Effector CD4-positive, alpha-beta T cell (primary cell): ENCODE measurements around the gene CSNK2A2.

Experiments
- DNase-seq: peaks from one replicate; pipeline ENCODE4 v3.0.0-alpha.2; 2020

The CSNK2A2 gene

DNA sequence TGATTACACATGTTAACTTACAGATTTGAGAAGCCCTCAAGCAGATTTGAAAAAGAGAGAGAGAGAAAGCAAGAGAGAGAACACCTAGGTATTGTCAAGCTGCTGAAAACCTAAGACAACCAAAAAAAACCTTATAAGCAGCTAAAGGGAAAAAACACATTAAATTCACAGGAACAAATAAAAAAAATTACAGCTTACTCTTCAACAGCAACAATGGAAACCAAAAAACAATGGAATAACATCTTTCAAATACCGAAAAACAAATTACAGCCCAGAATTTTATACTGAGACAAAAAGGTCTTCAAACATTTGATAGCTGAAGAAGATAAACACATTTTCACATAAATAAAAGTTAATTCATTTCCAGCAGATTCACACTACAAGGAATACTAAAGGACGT lies 60.3 kb downstream of the CSNK2A2 start:
- no peak for DNase-seq

DNA sequence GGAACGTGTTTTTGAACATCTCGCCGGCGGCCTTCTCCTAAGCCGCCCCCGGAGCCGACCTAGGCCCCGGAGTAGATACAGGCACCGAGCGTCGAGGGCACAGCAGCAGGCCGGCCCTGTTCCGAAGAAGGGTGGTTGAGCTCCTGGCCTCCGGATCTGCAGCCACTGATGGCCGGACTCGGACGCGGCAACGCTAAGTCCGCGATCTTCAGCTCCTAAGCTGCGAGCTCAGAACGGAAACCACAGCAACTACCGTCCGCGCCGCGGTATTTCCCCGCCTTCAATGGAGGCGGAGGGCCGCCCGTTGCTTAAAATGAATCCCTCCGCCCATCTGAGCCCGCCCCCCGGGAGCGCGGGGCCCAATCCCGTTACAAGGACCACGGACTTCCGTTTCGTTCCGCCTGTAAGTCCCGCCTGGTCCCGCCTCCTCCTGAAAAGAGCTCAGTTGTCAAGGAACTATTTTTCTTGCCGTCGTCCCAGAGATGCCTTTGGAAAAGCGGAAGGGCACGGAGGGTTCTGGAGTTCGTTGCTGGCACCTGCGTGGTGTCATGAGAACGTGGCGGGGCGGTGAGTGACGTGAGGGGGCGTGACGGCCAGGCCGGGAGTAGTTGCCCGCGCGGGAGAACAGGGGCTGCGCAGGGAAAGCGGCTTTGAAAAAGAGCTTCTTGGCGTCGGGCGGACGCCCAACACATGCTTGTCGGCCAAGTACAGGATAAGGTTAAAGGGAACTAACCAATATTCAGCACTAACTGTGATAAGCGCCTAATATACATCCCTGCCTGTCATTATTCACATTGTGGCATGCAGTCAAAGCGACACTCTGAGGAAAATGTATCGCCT lies 68.6 kb downstream of the CSNK2A2 start, which contains the start of gene CFAP20:
CFAP20 (minus strand) TSS at position 285 of the 840 bp plus-strand sequence; CDS start at position 19, 266 bp downstream.
- DNase-seq, result peak; percentile 93

- DNase-seq, result peak; percentile 18
Observed at GRCh38 chr16:58128711-58129096, 69.2 kb downstream of the CSNK2A2 start.

- DNase-seq, result no peak
Observed at GRCh38 chr16:58128181-58128631, 69.7 kb downstream of the CSNK2A2 start.

- no peak for DNase-seq
Observed at GRCh38 chr16:58127634-58128033, 70.3 kb downstream of the CSNK2A2 start.

GRCh38 chr16:58127033-58127556 lies 70.8 kb downstream of the CSNK2A2 start:
- DNase-seq, result peak; percentile 42

- no peak for DNase-seq
Observed at GRCh38 chr16:58126451-58126961, 71.4 kb downstream of the CSNK2A2 start.

DNA sequence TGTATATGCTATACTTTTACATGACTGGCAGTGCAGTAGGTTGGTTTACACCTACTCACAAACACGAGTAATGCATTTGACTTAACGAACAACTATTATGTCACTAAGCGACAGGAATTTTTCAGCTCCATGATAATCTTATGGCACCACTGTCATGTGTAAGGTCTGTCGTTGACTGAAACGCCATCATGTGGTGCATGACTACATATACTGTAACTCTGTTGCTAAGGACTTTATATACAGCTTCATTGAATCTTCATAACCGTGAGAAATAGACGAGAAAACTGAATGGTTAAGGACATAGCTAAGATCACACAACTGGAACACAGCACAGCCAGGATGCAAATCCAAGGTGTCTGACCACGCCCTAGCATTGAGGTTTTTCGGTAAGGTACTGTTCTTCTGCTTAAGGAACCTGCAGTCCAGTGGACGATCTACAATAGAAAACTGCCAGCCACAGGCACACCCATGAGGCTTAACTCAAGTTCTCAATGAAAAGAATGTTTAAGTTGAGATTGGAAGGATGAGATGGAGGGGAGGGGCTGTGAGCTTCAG lies 72.0 kb downstream of the CSNK2A2 start:
- no peak for DNase-seq

DNA sequence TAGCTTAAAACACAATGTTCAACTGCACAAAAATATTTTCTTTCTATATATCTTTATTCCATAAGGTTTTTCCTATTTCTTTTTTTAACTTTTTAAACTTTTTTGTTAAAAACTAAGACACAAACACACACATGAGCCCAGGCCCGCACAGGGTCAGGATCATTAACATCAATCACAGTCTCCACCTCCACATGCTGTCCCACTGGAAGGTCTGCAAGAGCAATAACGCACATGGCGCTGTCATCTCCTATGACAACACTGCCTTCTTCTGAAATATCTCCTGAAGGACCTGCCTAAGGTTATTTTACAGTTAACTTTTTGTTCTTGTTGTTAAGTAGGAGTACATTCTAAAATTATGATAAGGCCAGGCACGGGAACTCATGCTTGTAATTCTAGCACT lies 72.9 kb downstream of the CSNK2A2 start:
- no peak for DNase-seq

GRCh38 chr16:58124601-58124915 lies 73.3 kb downstream of the CSNK2A2 start:
- no peak for DNase-seq

DNA sequence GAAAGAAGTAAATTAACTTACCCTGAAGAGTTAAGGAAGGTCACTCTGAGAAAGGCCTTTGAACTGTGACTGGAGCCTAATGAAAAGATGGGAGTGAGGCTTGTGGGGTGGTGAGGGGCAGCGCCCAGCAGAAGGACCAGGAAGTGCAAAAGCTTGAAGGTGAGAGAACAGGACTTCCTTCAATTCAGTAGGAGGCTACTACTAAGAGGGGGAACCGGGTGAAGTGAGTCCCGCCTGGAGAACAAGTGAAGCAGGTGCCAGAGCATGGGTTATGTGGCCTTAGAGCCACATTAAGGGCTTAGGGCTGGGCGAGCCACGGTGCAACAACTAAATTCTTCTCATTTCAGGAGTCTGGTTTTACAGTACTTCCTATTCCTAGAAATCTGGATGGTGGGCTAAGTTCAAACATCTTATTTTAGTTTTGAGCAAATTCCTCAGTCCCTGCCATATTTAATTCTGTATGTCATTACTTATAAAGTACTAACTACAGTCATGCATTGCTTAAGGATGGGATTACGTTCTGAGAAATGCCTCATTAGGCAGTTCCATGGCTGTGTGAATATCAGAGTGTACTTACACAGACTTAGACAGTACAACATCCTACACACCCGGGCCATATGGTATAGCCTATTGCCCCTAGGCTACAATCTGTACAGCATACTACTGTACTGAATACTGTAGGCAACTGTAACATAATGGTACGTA lies 73.9 kb downstream of the CSNK2A2 start:
- DNase-seq, result no peak

DNA sequence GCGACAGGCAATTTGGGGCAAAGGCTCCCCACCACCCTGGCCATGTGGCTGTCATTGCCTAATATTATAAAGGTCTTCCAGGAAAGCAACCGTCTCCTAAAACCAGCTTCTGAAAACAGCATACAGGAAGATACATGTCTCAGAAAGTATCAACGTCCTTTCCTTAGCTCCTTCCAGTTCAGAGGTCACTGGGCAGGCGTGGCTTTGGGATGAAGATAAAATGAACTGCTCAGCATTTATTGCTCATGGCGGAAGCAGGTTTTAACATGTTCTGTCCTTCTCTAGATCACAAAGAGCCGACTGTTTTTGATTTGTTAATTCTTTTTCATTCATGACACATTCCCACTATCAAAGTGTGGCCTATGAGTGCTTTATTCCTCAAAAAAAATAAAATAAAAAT lies 76.8 kb downstream of the CSNK2A2 start:
- no peak for DNase-seq

GRCh38 chr16:58120234-58120633 lies 77.7 kb downstream of the CSNK2A2 start:
- DNase-seq, result no peak

DNA sequence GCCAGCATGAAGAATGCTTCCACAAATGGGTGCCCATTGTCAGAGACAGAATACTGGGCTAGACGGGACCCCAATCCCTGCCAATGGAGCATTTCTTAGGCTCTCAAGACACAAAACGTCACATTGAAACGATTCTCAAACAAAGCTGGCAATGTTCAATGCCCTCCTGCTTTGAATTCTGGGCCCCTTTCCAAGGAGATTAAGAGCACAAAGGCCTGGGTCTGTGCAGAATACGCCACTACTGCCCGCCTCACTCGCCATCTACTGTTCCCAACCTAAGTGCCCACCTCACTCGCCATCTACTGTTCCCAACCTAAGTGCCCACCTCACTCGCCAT lies 78.4 kb downstream of the CSNK2A2 start:
- no peak for DNase-seq

DNA sequence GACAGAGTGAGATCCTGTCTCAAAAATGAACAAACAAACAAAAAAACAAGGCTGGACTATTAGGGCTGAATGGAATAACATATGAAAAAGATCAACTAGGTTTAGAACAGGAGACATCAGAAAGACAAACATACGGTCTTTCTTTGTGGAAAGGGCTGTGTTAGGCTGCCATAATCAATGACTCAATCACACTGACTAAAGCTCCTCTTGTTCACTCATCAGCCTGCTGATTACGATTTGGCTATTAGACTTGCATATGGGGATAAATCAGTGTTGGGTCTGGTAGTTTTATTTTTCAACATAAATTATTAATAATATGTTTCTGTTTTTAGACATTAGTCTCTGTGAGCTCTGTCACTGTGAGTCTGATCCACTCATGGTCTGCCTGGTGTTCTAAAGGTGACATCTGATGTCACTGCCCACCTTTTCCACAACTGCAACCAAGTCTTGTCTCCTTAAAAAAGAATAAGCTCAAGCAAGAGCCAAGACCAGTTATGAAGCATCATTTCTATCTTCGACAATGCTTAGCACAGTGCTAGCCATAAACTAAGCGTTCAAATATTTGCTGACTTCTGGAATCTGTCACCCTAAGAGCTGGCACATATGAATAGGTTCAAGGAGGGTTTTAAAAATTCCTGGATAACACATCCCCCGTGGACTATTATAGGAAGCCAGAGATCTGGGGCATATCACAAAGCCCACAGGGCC lies 79.0 kb downstream of the CSNK2A2 start:
- no peak for DNase-seq

- DNase-seq, result no peak
Observed at GRCh38 chr16:58116529-58116928, 81.4 kb downstream of the CSNK2A2 start.

GRCh38 chr16:58116081-58116480 lies 81.8 kb downstream of the CSNK2A2 start:
- no peak for DNase-seq

GRCh38 chr16:58114827-58115825 lies 82.8 kb downstream of the CSNK2A2 start:
- DNase-seq, result no peak

GRCh38 chr16:58111302-58111627 lies 86.6 kb downstream of the CSNK2A2 start:
- DNase-seq, result no peak

GRCh38 chr16:58110571-58111301 lies 87.2 kb downstream of the CSNK2A2 start:
- DNase-seq, result no peak

DNA sequence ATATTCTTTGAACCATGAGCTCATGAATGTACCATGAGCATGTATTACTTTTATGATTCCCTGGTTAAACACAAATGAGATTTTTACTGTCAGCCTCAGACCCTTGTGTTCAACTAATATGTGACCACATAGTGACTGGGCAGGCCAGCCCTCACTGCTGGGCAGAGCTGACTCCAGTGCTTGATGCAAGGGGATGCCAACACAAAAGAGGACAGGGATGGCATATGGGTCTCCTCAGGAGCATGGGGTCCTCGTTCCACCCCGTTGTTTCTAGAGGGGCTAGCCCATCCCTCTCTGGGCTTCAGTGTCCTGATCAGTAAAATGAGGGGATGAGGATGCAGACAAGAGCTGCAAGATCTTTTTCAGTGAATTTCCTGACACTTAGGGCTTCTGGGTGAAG lies 88.0 kb downstream of the CSNK2A2 start:
- no peak for DNase-seq
